ENCODE measurements around the gene OBSL1. TPM values are rescaled to one million over a fixed set of nuclear protein-coding genes. Genes with fewer than 3 reads are reported as not detected.

The OBSL1 gene
- total RNA-seq, 1 donor from 2014 or later = 165 TPM

DNA sequence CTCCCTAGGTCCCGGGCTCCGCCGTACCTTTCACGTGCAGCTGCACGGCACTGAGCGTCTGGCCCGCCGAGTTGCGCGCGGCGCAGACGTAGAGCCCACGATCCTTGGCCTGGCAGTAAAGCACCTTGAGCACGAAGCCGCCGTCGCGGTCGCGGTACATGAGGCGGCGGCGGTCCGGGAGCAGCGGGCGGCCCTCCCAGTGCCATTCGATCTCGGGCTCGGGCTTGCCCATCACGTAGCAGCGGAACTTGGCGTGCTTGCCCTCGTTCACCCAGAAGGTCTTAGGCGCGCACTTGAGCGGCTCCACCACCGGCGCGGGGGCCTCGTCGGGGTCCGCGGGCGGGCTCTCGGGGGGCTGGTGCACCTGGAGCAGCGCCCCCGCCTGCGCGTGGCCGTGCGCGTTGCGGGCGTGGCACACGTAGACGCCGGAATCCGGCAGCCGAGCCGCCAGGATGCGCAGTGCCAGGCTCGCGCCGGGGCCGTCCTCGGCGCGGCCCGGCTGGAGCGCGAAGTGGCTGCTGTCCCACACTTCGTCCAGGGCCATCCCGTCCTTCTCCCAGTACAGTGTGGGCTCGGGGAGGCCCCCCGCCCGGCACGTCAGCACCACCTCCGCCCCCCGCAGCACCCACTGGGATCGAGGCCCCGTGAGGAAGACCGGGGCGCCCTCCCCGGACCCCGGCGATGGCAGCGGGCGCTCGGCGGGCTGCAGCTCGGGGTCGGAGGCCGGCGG lies 980 bp downstream of the OBSL1 start:
- DNase-seq = no peak
- intact Hi-C loops (cut with DNase I) = no loop called here

DNA sequence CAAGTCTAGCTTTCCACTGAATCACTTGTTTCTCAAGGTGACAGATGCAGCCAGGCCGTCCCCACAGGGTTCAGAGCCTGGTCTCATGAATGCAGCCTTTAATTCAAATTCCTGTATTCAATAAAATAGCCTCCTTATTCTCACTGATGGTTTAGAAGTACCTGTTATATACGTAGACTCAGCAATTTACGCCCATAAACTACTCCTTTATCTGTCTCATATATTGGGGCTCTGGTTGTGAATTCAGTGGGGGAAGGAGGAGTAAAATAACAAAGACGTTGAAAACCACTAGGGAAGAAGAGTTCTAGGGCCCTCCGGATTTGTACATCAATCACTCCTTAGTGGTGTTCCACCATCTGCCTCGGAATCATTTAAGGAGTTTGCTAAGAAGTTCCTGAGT lies 1.7 kb downstream of the OBSL1 start:
- ATAC-seq (ENCODE audit: poor library complexity) = no peak
- intact Hi-C loops (cut with DNase I) = no loop called here
- DNase-seq = no peak

More for the DNA sequence above, 980 bp downstream of the OBSL1 start:
- ATAC-seq (ENCODE audit: poor library complexity) = peak; percentile 36

DNA sequence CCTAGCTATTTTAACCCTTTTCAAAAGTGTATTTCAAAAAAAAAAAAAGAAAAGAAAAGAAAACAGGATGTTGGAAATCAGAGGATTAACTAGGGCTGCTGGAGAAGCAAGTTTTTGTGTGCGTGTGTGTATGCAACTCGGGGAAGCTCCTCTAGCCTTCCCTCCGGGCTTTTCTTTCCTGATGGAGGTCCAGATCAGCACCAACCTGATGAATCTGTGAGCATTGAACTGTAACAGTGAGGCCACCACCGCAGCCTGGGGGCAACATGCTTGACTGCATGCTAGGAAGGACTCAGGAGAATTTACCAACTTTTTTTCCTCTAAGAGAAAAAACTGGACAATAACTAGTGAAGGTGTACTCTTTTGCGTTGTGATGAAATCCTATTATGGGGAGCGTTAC lies 2.3 kb downstream of the OBSL1 start:
- ATAC-seq (ENCODE audit: poor library complexity) (no peak), DNase-seq (no peak)
- intact Hi-C loops (cut with DNase I) = no loop called here

DNA sequence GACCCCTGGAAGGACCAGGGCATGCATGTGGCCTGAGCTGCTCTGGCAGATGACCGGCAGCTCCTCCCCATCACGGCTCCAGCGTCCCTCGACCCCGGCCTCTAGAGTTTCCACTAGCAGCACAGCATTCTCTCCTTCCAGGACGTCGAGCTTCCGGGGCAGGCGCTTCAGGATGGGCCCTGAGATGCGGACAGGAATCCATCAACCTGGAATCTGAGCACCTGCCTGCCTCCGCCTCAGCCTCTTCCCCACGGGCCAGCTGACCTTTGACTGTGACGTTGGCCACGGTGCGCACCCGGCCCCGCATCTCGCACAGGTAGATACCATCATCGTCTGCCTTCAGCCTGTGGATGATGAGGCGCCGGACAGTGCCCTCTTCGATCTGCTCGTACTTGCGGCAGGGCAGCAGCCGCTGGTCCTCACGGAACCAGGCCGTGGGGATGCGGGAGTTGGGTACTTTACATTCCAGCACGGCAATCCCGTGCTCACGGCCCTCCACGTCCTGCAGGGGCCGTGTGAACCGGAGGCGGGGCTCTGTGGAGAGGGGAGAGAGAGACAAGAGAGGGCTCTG lies 3.5 kb downstream of the OBSL1 start:
- ATAC-seq (ENCODE audit: poor library complexity) (no peak), DNase-seq (no peak)
- intact Hi-C loops (cut with DNase I) = no loop called here

DNA sequence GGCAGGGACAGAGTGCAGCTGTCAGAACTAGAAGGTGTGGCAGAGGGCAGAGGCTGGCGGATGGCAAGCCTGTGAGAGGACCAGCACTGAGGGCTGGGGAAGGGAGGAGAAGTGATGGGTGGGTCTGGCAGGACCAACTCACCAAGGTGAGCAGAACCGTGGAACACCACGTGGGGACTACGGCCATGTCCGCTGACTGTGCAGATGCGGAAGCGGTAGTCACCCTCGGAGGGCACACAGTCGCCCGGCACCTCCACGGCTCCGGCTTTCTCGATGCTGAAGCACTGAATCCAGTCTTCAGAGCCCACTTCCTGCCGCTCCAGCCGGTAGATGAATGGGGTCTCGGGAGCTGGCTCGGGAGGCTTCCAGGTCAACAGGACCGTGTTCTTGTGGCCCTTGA lies 4.2 kb downstream of the OBSL1 start:
- intact Hi-C loops (cut with DNase I) = no loop called here
- ATAC-seq (ENCODE audit: poor library complexity) (no peak), DNase-seq (peak; percentile 37)

DNA sequence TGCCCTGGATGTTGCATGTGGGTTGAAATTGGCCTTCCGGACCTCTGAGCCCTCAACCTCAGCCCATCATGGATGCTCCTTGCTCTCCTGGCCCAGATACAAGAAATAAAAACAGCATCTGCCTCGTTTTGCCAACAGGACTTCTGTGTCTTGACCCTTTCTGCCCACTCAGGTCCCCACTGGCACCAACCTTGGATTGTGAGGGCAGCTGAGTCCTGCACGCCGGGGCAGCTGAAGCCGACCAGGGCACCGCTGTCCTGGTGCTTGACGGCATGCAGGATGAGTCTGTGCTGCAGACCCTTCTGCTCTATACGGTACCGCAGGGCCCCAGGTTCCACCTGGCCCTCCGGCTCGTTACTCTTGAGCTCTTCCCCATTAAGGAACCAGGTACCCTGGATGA lies 4.7 kb downstream of the OBSL1 start:
- intact Hi-C loops (cut with DNase I) = no loop called here
- no peak for DNase-seq
- no peak for ATAC-seq (ENCODE audit: poor library complexity)

DNA sequence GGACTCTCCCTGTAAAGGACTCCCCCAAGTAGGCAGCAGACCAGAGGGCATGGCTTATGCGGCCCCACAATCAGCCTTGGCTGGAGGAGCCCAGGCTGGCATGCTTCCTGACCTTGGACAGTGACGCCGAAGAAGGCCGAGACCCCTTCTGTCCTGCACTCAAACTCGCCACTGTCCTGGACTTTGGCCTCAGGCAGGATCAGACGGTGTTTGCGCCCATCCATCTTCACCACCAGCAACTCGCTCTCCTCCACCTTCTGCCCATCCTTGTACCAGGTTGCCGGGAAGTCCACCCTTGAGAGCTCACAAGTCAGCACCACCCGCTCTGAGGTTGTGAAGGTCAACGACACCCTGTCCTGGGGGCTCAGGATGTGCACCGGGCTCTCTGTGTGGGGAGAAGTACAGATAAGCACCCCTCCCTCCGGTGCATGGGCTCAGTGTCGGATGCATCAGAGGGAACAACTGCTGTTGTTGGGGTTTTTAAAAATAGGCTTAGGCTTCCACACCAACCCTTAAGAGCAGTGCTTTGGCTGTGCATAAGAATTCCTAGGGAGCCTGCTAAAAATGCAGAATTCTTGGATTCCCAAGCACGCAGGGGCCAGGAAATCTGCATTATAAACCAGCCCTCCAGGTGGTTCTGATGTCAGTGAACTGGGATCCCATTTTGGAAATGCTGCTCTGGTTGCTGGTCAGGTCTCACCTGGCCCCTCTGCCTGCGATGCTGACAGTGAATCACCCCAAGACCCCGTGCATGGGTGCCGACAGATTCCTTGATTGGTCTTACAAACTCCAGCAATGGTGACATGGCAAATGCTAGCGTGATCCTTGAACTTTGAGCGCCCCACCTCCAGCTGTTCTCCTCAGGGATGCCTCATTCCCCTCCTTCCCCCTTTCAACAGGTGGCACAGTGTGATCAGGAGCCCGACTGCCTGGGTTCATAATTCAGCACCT lies 5.9 kb downstream of the OBSL1 start:
- ATAC-seq (ENCODE audit: poor library complexity) = no peak
- no peak for DNase-seq
- intact Hi-C loops (cut with DNase I) = no loop called here

GRCh38 chr2:219563271-219563928 lies 7.9 kb downstream of the OBSL1 start:
- ATAC-seq (ENCODE audit: poor library complexity) (no peak), DNase-seq (no peak)
- intact Hi-C loops (cut with DNase I) = loop anchor here (5.0 kb wide), 1 partner anchor 79 kb away; no protein-coding TSS in a partner anchor

DNA sequence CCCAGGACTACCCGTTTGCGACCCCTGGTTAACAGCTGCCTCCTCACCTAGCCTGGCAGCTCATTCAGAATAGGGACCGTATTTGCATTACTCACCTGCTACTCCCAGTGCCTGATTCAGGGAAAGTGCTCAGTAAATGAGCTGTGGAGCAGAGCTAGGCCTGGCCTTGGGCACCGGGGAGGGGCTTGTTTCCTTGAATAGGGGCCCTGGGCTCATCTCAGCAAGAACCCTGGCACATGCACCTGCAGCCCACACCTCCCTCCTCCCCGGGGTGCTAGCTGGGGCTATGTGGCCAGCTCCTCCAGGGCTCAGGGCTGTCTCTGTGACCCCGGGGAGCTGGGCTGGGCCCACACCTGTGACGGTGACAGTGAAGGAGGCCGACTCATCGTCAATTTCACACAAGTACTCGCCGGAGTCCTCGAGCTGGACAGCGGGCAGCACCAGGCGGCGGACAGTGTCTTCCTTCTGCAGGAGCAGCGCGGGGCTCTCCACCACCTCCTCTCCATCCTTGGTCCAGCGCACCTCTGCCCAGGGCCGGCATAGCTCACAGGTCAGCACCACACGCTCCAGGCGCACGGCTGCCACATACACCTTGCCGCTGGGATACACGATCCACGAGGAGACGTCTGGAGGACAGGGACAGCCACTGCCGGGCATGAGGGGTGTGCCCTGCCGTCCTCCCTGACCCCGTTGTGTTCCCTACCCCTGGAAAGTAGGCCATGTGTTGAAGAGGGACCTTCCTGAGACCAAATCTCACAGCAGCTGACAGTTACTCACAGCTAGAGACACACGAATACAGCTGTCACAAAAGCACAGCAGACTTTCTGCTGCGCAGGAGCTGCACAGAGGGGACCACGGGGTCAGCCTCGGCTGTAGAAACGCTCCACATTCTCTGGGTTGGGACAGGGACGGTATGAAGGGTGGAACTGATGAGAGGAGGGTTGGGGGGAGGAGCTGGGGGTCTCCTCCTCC lies 9.0 kb downstream of the OBSL1 start:
- DNase-seq (no peak), ATAC-seq (ENCODE audit: poor library complexity) (no peak)
- intact Hi-C loops (cut with DNase I) = loop anchor here (5.0 kb wide), 1 partner anchor 80 kb away; no protein-coding TSS in a partner anchor

- intact Hi-C loops (cut with DNase I) = loop anchor here (5.0 kb wide), 1 partner anchor 81 kb away; no protein-coding TSS in a partner anchor
- ATAC-seq (ENCODE audit: poor library complexity) (peak; percentile 28), DNase-seq (no peak)
Measured at GRCh38 chr2:219561179-219562048, 9.9 kb downstream of the OBSL1 start.

GRCh38 chr2:219560893-219561178 lies 10.5 kb downstream of the OBSL1 start:
- intact Hi-C loops (cut with DNase I) = loop anchor here (5.0 kb wide), 1 partner anchor 81 kb away; no protein-coding TSS in a partner anchor
- DNase-seq (no peak), ATAC-seq (ENCODE audit: poor library complexity) (no peak)

DNA sequence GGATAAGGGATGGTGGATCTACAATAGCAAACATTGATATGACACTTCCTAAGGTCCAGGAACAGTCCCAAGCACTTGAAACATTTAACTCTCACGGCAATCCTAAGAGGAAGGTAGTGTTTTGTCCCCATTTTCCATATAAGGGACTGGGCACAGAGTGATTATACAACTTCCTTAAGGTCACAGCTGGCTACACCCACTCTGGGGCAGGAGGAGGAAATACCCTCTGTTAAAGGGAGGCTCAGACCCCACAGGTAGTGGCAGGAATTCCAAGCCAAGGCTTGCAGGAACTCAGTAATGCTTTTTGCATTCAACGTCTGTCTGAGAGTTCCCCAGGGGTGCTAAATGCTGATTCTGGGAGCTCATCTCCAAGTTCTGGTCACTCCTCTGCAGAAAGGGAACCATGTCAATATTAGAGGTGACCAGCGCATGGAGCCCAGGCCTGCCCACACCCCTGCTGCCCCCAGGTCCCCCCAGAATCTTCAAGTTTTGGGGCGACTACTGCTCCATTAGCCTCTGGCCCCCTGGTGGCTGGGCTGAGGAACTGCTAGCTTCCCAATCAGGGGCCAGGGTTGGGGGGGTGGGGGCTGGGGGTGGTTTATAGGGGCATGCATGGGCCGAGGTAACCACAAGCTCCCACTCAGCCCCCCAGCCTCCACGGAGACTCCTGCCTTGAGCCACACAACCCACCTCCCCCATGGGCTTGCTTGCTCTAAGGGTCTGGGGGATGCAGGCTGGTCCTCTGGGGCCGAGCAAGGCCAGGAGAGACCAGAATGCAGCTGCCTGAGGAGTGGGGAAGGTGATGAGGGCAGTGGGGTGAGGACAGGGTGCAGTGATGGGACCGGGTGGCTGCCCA lies 11.1 kb downstream of the OBSL1 start:
- intact Hi-C loops (cut with DNase I) = loop anchor here (5.0 kb wide), 1 partner anchor 82 kb away; no protein-coding TSS in a partner anchor
- ATAC-seq (ENCODE audit: poor library complexity) (peak; percentile 30), DNase-seq (no peak)

- no peak for DNase-seq
- no peak for ATAC-seq (ENCODE audit: poor library complexity)
- intact Hi-C loops (cut with DNase I) = no loop called here
Measured at GRCh38 chr2:219559156-219559915, 12.0 kb downstream of the OBSL1 start.

GRCh38 chr2:219557791-219558785 lies 13.3 kb downstream of the OBSL1 start:
- no peak for DNase-seq
- no peak for ATAC-seq (ENCODE audit: poor library complexity)
- intact Hi-C loops (cut with DNase I) = no loop called here
